CD14-positive monocyte (primary cell): ENCODE data around the gene AQP12A. TPM values are rescaled to one million over a fixed set of nuclear protein-coding genes. Genes with fewer than 3 reads are reported as not detected.

Source experiments
- DNase-seq, 3 donors: peaks; one replicate each; pipeline ENCODE4 v3.0.0-alpha.2; 2011 to 2022
- H2AFZ ChIP-seq: 2 replicates; pipeline ENCODE4 v1.6.0; 2012; ENCODE audit warnings: mild to moderate bottlenecking, low read depth, low read length, inconsistent platforms; ENCODE audit not compliant: insufficient read depth, poor library complexity, severe bottlenecking
- H3K27ac ChIP-seq, 2 donors: 1 replicate in 1 of 2; 2 replicates in 1 of 2; pipeline ENCODE4 v1.5.1; 2012 to 2013; ENCODE audit warnings: low read length in 2 of 2, control low read depth in 1 of 2, inconsistent platforms in 1 of 2, low read depth in 1 of 2, mild to moderate bottlenecking in 1 of 2
- H3K27me3 ChIP-seq, 2 donors: one replicate each; pipeline versions ENCODE4 v1.6.0 to v1.6.1; 2011 to 2013; ENCODE audit warnings: low read length in 2 of 2; ENCODE audit not compliant: control insufficient read depth in 2 of 2, insufficient read depth in 2 of 2
- H3K36me3 ChIP-seq, 2 donors: replicated peaks in 1 of 2; 1 replicate in 1 of 2; 2 replicates in 1 of 2; pipeline versions ENCODE4 v1.5.1 to v1.6.1; 2012 to 2013; ENCODE audit warnings: low read length in 2 of 2, control low read depth in 1 of 2, inconsistent platforms in 1 of 2, mild to moderate bottlenecking in 1 of 2; ENCODE audit not compliant: insufficient read depth in 2 of 2, control insufficient read depth in 1 of 2
- H3K4me1 ChIP-seq, 2 donors: 1 replicate in 1 of 2; 2 replicates in 1 of 2; pipeline versions ENCODE4 v1.5.1 to v1.6.1; 2012 to 2013; ENCODE audit warnings: low read length in 2 of 2, control low read depth in 1 of 2, inconsistent platforms in 1 of 2, mild to moderate bottlenecking in 1 of 2, moderate library complexity in 1 of 2; ENCODE audit not compliant: insufficient read depth in 2 of 2, control insufficient read depth in 1 of 2
- H3K4me2 ChIP-seq: replicated peaks from 2 replicates; pipeline ENCODE3; 2012; ENCODE audit warnings: low read length, moderate library complexity, mild to moderate bottlenecking; ENCODE audit not compliant: poor library complexity, severe bottlenecking; ENCODE audit errors: extremely low read depth
- H3K4me3 ChIP-seq, 3 experiments: fragments of 200-600 bp in 1 of 3; sonication (generic) in 1 of 3; replicated peaks in 1 of 3; 1 replicate in 2 of 3; 2 replicates in 1 of 3; pipeline ENCODE4 v1.5.1; 2011 to 2013; ENCODE audit warnings: low read length in 3 of 3, mild to moderate bottlenecking in 3 of 3, control low read depth in 2 of 3, low read depth in 2 of 3, inconsistent platforms in 1 of 3, moderate library complexity in 1 of 3
- H3K79me2 ChIP-seq: 2 replicates; pipeline ENCODE4 v1.6.0; 2012; ENCODE audit warnings: mild to moderate bottlenecking, control low read depth, inconsistent platforms, low read length, moderate library complexity; ENCODE audit not compliant: insufficient read depth
- H3K9ac ChIP-seq: 2 replicates; pipeline ENCODE4 v1.6.0; 2017; ENCODE audit warnings: low read length, mild to moderate bottlenecking; ENCODE audit not compliant: insufficient read depth, poor library complexity, severe bottlenecking
- H3K9me3 ChIP-seq, 2 donors: replicated peaks in 1 of 2; 1 replicate in 1 of 2; 2 replicates in 1 of 2; pipeline versions ENCODE4 v1.5.1 to v1.6.1; 2012 to 2013; ENCODE audit warnings: low read length in 2 of 2, control low read depth in 1 of 2; ENCODE audit not compliant: control insufficient read depth in 1 of 2, insufficient read depth in 1 of 2
- H4K20me1 ChIP-seq: 2 replicates; pipeline ENCODE4 v1.6.0; 2012; ENCODE audit warnings: mild to moderate bottlenecking, low read length, control low read depth, moderate library complexity; ENCODE audit not compliant: insufficient read depth
- H3K27ac Mint-ChIP-seq, 7 donors: one replicate each; pipeline ENCODE4 v1.8.0; 2020; ENCODE audit warnings: mild to moderate bottlenecking in 7 of 7, mixed read lengths in 7 of 7, moderate library complexity in 6 of 7, inconsistent platforms in 2 of 7
- H3K27me3 Mint-ChIP-seq, 3 donors: one replicate each; pipeline ENCODE4 v1.8.0; 2021 to 2022; ENCODE audit warnings: low read depth in 3 of 3, mild to moderate bottlenecking in 3 of 3, mixed read lengths in 3 of 3, moderate library complexity in 3 of 3, inconsistent platforms in 1 of 3
- H3K36me3 Mint-ChIP-seq, 2 donors: one replicate each; pipeline ENCODE4 v1.8.0; 2020; ENCODE audit warnings: mixed read lengths in 2 of 2, inconsistent platforms in 1 of 2, mild to moderate bottlenecking in 1 of 2
- H3K4me1 Mint-ChIP-seq: one replicate; pipeline ENCODE4 v1.8.0; 2020; ENCODE audit warnings: mild to moderate bottlenecking, mixed read lengths
- H3K4me3 Mint-ChIP-seq, 2 donors: one replicate each; pipeline ENCODE4 v1.8.0; 2020; ENCODE audit warnings: mild to moderate bottlenecking in 2 of 2, mixed read lengths in 2 of 2, moderate library complexity in 1 of 2
- H3K9me3 Mint-ChIP-seq, 7 donors: one replicate each; pipeline ENCODE4 v1.8.0; 2020 to 2022; ENCODE audit warnings: mixed read lengths in 7 of 7, mild to moderate bottlenecking in 6 of 7, moderate library complexity in 6 of 7, inconsistent platforms in 2 of 7
- CTCF ChIP-seq: fragments of 200-600 bp; IDR thresholded peaks from one replicate; pipeline ENCODE4 v1.8.0; 2022; ENCODE audit warnings: antibody characterized with exemption, mild to moderate bottlenecking
- WGBS: methylation state at CpG from one replicate; pipeline ENCODE4 v1.1.5; 2013; ENCODE audit warnings: missing lambda C conversion rate; ENCODE audit not compliant: insufficient coverage; 5-methylcytosine and 5-hydroxymethylcytosine counted together
- intact Hi-C, 2 donors: fragments of 100-400 bp; cut with micrococcal nuclease; formaldehyde crosslinking; loops; one replicate each; pipeline versions ENCODE4 v1.15.0 to v1.15.1; 2023
- polyA plus RNA-seq, 3 donors: library from polyadenylated mRNA; depleted of rRNA in 1 of 3; unstranded in 2 of 3; stranded (reverse) in 1 of 3; fragments of 300-500 nt in 2 of 3; fragments of >200 nt in 1 of 3; fragmentation: Illumina TruSeq in 2 of 3; gene quantifications; 1 replicate in 2 of 3; 2 replicates in 1 of 3; pipeline ENCODE4 v1.2.3, GENCODE V29; 2012 to 2021

The AQP12A gene
- polyA plus RNA-seq, 3 donors, result not detected

GRCh38 chr2:240731178-240731545 lies 39.5 kb downstream of the AQP12A start:
- WGBS, result 78% methylated on average over 9 of the region's 9 CpGs
- Histone ChIP-seq H3K9ac (no peak overlapping the region), H3K9me3 (no peaks in the 10 kb centered on the region), H3K4me2 (no peak overlapping the region), H3K4me3 (no peak overlapping the region), H4K20me1 (no peaks in the 10 kb centered on the region), H3K27me3 (no peaks in the 10 kb centered on the region), H3K27ac (no peak overlapping the region), H3K4me1 (no peaks in the 10 kb centered on the region), H2AFZ (no peak overlapping the region), H3K36me3 (no peaks in the 10 kb centered on the region), H3K79me2 (no peaks in the 10 kb centered on the region)
- Mint-ChIP-seq H3K27me3 (peaks cover 0 to 9% (median 6%) of the 10 kb centered on the region in 3 donors), H3K27ac (no peak overlapping the region), H3K4me1 (no peaks in the 10 kb centered on the region), H3K9me3 (peaks cover 0 to under 1% (median 0%) of the 10 kb centered on the region in 7 donors), H3K4me3 (no peak overlapping the region), H3K36me3 (no peaks in the 10 kb centered on the region)
- no peak for DNase-seq
- intact Hi-C loops, result loop anchor here in 1 of 2 donors (10.0 kb wide), 1 partner anchor 216 kb away; no protein-coding TSS in a partner anchor
- TF ChIP-seq CTCF, result no peak

- no peak for TF ChIP-seq CTCF
- Histone ChIP-seq H3K4me2 (no peak overlapping the region), H3K27ac (no peak overlapping the region), H3K36me3 (no peaks in the 10 kb centered on the region), H3K27me3 (no peaks in the 10 kb centered on the region), H2AFZ (no peak overlapping the region), H3K4me3 (no peak overlapping the region), H3K9ac (no peak overlapping the region), H3K9me3 (no peaks in the 10 kb centered on the region), H4K20me1 (no peaks in the 10 kb centered on the region), H3K79me2 (no peaks in the 10 kb centered on the region), H3K4me1 (no peaks in the 10 kb centered on the region)
- intact Hi-C loops, result loop anchor here in 1 of 2 donors (10.0 kb wide), 1 partner anchor 217 kb away; no protein-coding TSS in a partner anchor
- H3K4me1 Mint-ChIP-seq, result no peaks in the 10 kb centered on the region
- no peak overlapping the region for H3K4me3 Mint-ChIP-seq
- no peak for DNase-seq
- no peaks in the 10 kb centered on the region for H3K9me3 Mint-ChIP-seq
- H3K36me3 Mint-ChIP-seq, result no peaks in the 10 kb centered on the region
- WGBS, result 87% methylated on average over 5 of the region's 5 CpGs
- peaks cover 0 to 12% (median 6%) of the 10 kb centered on the region in 3 donors for H3K27me3 Mint-ChIP-seq
- H3K27ac Mint-ChIP-seq, result no peak overlapping the region
These were observed 40.5 kb downstream of the AQP12A start for GRCh38 chr2:240732184-240732583.
